NCI-H1694 treated with DMSO at 0.1 percent for 48 hours (cell line): ENCODE measurements around the gene C1orf50.
"Not testable (repeated sequence)": the region's sequence is repeated elsewhere in the genome, so short reads cannot be mapped to it uniquely, and the experiment has no call there.

Experiments
- DNase-seq: peaks from one replicate; lab custom pipeline; 2025; lab: John Stamatoyannopoulos, UW

C1orf50 gene

DNA sequence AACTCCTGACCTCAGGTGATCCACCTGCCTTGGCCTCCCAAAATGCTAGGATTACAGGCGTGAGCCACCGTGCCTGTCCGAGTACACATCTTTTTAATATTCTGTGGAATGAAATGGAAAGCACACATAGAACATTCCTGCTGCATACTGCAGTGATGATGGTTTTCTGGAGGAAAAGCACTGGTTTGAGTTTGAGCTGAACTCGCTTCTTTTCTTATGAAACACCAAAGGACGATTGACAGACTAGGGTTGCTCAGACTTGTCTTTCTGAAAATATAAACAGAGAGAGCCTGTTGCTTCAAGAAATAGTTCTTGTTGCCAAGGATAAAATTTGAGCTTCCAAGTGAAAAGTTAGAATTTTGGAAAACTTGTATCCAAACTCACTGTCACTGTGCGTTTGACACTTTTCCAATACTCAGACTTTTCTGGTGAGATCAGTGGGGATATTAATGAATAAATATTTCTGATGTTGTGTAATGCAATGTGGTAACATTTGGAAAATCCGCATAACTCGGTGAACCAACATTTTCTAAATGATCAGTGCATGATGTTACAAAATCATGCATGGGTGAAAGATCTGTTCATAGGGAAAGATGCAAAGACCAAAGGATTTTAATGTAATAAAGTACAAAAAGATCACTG lies 34.9 kb downstream of the C1orf50 start:
- no peak for DNase-seq

DNA sequence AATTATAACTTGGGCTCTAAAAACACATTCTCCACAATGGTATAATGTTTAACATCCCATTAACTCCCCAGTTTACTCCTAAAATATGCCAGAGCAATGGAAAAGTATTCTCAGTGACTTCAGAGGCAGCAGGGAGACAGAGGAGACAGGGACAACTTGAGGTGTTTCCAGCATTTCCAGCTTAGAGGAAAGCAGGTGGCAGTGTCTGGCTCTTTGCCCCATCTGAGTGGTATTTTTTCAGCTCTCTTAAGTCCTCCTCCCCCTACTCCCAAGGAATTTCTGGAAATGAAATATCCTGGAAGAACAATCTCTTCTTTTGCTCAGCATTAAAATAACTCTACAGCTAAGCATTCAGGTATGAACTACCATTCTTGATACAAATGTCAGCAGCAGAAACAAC lies 39.1 kb downstream of the C1orf50 start:
- DNase-seq = no peak

DNA sequence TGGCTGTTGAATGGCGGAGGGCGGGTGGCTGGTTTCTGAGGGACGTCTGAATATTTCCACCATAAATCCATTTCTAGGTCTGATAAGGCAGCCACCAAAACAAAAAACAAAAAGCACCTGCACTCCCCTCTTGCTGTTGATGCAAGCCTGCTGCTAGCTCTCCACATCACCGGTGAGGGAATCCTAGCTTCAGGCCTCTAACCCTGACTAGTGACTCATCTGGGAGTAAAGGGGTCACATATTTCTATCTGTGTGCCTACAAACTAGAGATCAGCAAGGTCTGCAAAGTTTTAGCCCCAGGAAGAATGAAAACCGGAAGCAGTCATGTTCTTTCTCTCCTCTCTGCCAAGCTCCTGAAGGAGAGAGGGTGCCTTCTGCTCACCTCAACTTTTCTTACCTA lies 39.5 kb downstream of the C1orf50 start:
- DNase-seq = no peak

DNA sequence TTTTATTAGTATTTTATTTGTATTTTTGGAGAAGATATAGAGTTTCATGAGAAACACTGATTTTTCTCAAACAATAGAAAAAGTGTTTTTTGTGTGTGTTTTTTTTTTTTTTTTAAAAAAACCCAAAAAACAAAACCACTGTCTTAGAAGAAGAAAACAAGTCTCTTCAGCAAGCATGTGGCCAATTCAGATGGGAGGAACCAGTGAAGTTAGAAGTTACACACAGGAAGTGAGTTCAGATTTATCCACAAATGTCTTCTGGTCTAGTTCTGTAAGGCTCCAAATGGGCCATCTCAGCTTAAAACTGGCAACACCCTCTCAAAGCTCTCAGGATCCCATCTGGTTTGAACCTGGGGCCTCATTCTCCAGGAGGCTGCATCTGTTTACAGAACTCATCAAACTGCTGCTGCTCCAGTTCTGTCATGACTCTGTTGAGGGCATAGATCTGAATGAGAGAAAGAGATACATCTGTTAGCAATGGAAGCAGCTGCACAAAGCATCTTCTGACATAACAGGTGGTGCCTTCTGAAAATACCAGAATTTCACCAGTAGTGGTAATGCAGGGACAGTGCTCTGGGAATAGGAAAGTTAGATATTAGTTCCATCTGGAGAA lies 40.1 kb downstream of the C1orf50 start:
- peak; percentile 92 for DNase-seq

DNA sequence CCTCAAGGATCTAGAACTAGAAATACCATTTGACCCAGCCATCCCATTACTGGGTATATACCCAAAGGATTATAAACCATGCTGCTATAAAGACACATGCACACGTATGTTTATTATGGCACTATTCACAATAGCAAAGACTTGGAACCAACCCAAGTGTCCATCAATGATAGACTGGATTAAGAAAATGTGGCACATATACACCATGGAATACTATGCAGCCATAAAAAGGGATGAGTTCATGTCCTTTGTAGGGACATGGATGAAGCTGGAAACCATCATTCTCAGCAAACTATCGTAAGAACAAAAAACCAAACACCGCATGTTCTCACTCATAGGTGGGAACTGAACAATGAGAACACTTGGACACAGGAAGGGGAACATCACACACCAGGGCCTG lies 47.8 kb downstream of the C1orf50 start:
- DNase-seq = not testable (repeated sequence)

DNA sequence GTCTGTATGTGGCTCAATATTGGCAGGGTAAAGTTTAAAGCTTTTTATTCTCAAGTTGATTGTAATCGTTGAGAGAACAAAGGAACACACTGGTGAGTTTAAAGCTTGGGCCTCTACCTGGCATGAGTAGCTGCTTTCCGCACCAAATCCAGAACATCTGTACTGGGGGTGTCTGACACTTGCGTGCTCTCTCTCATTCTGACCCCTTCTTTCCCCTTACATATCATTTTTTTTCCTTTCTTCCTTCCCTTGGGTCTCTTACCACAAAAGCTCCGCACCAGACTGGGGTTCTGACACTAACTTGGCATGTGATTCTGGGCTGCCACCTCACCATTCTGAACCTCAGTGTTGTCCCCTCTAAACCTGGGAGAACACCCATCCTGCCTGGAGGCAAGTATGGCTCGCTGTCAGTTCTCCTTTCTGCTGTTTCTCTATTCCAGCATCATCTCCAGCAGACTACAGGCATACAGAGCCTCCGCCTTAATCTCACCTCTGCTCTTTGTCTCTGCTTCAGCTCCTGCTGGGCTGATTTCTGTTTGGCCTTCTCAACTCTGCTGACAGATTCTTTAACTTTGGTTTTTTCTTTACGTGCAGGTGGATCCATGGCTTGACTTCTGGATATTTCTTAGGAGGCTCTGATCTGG lies 49.0 kb downstream of the C1orf50 start:
- DNase-seq = peak; percentile 52

DNA sequence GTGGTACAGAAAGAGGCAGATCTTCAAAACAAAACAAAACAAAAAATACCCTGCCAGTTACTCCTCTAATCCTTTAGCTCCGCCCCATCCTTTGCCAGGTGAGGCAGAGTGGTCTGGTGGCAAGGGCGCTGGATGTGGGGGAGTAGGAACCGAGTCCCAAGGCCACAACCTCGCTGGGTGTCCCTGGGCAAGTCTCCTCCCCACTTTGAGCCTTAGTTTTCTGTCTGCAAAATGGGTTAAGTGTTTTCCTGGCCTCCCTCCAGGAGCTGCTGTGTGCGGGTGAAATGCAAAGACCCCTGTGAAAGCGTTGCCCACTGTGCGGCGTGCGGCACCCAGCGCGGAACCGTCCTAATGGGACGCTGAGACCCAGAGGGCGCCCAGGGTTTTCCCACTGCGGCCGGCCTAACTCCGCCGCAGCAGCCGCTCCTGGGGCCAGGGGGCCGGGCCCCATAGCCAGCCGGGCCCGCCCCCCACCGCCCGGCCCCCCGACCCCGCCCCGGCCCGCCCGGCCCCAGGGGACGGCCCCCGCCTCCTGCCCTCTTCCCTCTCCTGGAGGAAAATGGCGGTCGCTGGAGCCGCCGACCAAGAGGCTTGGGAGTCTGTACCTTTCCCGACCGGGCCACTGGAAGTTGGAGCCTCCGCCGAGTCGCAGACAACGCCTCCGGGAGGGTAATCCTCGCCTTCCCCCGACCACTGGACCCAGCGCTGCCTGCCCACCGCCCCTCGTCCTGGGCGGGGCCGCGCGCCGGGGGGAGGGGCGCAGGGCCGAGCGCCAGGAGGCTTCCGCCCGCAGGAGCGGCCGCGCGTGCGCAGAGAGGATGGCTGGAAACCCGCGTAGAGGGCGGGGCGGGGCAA lies 49.8 kb downstream of the C1orf50 start, which contains the start of the genes ERMAP and SVBP:
Gene ERMAP (plus strand): TSS at position 538 of the 855 bp plus-strand sequence. CDS start 13,327 bp downstream, outside the sequence.
Gene SVBP (minus strand): TSS at position 813 of the 855 bp plus-strand sequence. CDS start 853 bp downstream, outside the sequence.
- DNase-seq = peak; percentile 89

DNA sequence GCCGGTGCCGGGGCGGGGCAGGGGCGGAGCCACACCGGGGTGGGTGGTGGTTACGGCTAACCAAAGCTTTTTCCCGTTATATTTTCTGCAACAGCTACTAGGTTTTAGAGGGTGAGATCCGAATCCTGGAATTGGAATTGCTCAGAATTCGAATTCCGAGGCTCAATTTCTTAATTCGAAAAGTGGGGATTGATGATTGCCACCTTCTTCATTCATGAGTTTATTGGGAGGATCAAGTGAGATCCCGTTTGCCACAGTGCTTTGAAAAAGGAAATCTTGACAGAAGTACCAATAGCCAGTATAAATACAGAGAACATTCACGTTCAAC lies 50.4 kb downstream of the C1orf50 start:
- no peak for DNase-seq

DNA sequence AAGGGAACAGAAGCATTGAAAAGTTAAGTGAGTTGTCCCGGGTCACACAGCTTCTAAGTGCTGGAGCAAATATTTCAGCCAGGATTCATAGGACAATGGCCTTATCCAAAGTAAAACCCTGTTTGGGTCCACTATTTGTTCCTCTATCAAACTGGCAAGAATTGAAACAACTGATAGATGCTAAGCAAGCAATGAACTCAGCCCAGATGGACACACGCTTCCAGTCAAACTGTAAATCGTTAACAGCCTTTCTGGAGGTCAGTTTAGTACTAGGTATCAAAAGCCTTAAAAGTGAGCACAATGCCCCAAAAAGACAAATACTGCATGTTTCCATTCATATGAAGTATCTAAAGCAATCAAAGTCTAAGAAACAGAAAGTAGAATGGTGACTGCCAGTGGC lies 50.9 kb downstream of the C1orf50 start:
- DNase-seq = no peak

DNA sequence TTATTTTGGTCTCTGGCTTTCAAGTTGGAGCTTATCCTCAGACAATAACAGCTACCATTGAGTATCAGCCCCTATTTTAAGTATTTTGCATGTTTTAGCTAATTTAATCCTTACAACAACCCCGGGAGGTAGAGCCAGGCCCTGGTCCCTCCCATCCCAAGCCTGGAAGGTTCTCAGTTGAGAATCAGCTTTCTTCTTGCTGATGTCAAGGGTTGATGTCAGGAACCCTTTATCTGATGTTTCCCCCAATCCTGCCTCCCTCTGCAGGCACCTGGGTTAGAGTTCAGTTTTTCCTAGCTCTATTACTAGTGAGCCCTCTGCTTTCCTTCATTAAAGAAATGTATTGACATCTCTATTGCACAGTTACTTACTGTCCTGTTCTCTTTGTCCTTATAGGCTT lies 53.8 kb downstream of the C1orf50 start:
- no peak for DNase-seq

DNA sequence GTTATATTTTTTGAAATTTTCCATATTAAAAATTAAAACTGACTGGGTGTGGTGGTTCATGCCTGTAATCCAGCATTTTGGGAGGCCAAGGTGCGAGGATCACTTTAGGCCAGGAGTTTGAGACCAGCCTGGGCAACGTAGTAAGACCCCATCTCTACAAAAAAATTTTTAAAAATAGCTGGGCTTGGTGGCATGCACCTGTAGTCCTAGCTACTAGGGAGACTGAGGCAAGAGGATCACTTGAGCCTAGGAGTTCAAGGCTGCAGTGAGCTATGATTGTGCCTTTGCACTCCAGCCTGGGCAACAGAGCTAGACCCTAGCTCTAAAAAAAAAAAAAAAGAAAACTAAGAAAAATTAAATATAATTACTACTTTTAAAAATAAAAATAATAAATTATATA lies 54.6 kb downstream of the C1orf50 start:
- DNase-seq = no peak

DNA sequence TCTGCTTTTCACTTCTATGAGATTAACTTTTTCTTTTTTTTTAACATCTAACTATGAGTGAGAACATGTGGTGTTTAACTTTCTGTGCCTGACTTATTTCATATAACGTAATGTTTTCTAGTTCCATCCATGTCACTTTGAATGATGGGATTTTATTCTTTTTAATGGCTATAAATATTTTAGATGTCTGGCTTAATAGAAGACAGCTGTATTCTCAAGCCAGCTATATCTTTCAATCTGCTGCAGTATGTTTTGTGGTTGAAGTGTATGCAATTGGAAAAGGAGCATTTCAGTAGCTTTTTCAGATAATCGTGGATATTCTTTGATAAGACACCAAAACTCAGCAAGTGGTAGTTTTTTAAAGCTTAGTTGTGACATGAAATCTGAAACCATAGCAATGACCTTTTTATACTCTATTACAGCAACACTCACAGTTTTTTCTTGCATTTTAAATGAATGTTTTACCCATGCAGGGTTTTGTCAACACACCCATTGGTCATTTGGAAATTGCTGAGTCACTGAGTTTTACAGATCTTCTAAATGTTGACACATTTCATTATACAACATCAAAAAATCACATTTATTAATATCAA lies 55.8 kb downstream of the C1orf50 start:
- no peak for DNase-seq

DNA sequence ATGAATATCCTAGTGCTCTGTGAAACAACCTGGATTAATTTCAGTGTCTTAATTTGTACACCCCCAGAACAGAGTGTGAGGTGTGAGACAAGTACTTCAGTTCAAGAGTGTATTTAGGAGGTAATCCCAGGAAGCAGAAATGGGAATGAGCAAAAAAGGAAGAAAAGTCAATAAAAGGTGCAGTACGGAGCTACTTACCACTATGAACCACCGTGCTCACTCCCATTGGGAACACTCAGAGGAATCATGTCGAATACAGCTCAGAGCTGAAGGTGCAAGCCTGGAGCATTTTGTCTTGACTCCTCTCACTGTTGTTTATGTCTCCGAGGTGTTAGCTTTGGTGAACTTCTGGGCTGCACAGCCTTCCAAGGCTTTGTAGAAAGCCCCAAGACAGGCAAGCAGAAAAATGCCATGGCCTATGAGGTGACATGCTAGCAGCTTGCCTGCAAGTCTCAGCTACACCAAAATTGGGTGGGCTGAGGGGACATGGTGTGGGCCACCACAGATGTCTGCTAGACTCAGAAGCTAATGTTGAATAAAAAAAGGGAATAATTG lies 57.5 kb downstream of the C1orf50 start:
- no peak for DNase-seq

DNA sequence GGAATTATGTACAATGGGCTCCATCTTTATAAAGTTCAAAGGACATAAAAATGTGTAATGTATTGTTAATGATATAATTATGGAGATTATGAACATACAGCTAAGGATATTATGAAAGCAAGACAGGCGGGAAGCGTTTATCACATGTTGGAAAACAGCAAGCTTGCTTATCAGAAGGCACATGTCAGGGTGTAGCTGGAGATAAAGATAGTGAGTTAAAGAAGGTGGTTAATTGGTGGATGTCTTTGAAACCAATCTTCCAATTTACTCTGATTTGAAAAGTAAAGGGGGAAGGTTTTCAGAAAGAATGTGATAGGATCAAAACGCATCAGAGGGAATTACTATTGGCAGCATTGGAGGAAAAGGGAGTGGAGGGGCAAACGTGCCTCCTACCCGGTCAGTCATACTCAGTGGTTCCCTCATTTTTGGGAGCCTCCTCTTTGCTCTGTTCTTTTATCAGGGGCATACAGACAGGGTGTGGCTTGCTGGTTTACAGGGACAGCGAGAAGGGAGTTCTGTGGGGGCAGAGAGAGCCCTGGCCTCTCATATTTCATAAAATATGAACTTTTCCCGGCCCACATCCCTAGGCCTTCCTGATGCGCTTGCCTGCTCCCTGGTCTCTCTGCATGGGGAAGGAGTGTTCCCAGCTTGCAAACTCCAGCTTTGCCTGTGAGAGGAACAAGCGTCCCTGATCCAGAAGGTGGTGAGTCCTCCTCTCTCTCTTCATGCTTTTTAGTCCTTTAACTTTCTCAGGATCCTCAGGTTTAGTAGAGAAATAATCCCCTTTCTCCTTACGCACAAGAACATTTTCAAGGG lies 58.2 kb downstream of the C1orf50 start:
- no peak for DNase-seq
